Measurements from ENCODE around the gene SGSM2.

GRCh38 chr17:2344528-2344927 lies 7.2 kb downstream of the SGSM2 start:
- no peak for TF ChIP-seq POLR2A (IDR thresholded peaks at IDR 0.05)
- no peak for TF ChIP-seq EP300 (IDR thresholded peaks at IDR 0.05)
